Neural progenitor cell (in vitro differentiated cells): ENCODE results near the gene HMCES. TPM values are rescaled to one million over a fixed set of nuclear protein-coding genes. Genes with fewer than 3 reads are reported as not detected.

Experiments
- DNase-seq: peaks from one replicate; pipeline ENCODE4 v3.0.0-alpha.2; 2016; ENCODE audit warnings: low spot score
- H2AFZ ChIP-seq: fragments of 200-600 bp; sonication (generic); replicated peaks from 2 replicates; pipeline ENCODE4 v1.6.1; 2016; ENCODE audit warnings: antibody characterized with exemption
- H3F3A ChIP-seq: fragments of 200-600 bp; sonication (generic); 2 replicates; pipeline ENCODE4 v1.6.1; 2016; ENCODE audit warnings: antibody characterized with exemption, low read depth
- H3K27ac ChIP-seq: fragments of 200-600 bp; sonication (generic); 2 replicates; pipeline ENCODE4 v1.5.1; 2016; ENCODE audit warnings: mild to moderate bottlenecking
- H3K27me3 ChIP-seq: fragments of 200-600 bp; sonication (generic); 2 replicates; pipeline ENCODE4 v1.6.1; 2016; ENCODE audit warnings: mild to moderate bottlenecking, moderate library complexity
- H3K36me3 ChIP-seq: fragments of 200-600 bp; sonication (generic); 2 replicates; pipeline ENCODE4 v1.5.1; 2016
- H3K4me1 ChIP-seq: fragments of 200-600 bp; sonication (generic); 2 replicates; pipeline ENCODE4 v1.6.1; 2016; ENCODE audit warnings: mixed run types
- H3K4me2 ChIP-seq: fragments of 200-600 bp; sonication (generic); 2 replicates; pipeline ENCODE4 v1.6.1; 2016
- H3K4me3 ChIP-seq: fragments of 200-600 bp; sonication (generic); 2 replicates; pipeline ENCODE4 v1.5.1; 2016
- H3K79me2 ChIP-seq: fragments of 200-600 bp; sonication (generic); 2 replicates; pipeline ENCODE4 v1.6.1; 2016; ENCODE audit warnings: low read depth
- H3K9ac ChIP-seq: fragments of 200-600 bp; sonication (generic); 2 replicates; pipeline ENCODE4 v1.6.1; 2016
- H3K9me3 ChIP-seq: fragments of 200-600 bp; sonication (generic); 2 replicates; pipeline ENCODE4 v1.5.1; 2016; ENCODE audit warnings: low read depth
- H4K20me1 ChIP-seq: fragments of 200-600 bp; sonication (generic); 2 replicates; pipeline ENCODE4 v1.6.1; 2016; ENCODE audit warnings: low read depth
- H3K27ac Mint-ChIP-seq: 3 replicates; pipeline ENCODE4 v1.8.0; 2021; ENCODE audit warnings: mixed read lengths
- H3K27me3 Mint-ChIP-seq: 2 replicates; pipeline ENCODE4 v1.8.0; 2022; ENCODE audit warnings: low read depth, mild to moderate bottlenecking, inconsistent platforms, moderate library complexity, mixed read lengths; ENCODE audit not compliant: insufficient read depth
- H3K36me3 Mint-ChIP-seq: 3 replicates; pipeline ENCODE4 v1.8.0; 2021; ENCODE audit warnings: mixed read lengths
- H3K4me1 Mint-ChIP-seq: 3 replicates; pipeline ENCODE4 v1.8.0; 2021; ENCODE audit warnings: mixed read lengths
- H3K4me3 Mint-ChIP-seq: 3 replicates; pipeline ENCODE4 v1.8.0; 2021; ENCODE audit warnings: mild to moderate bottlenecking, moderate library complexity, mixed read lengths
- H3K9me3 Mint-ChIP-seq: 3 replicates; pipeline ENCODE4 v1.8.0; 2020; ENCODE audit warnings: mixed read lengths
- EZH2 ChIP-seq: fragments of 200-600 bp; sonication (generic); IDR thresholded peaks from 2 replicates; pipeline ENCODE4 v1.6.1; 2017; ENCODE audit warnings: antibody characterized with exemption, mild to moderate bottlenecking, moderate library complexity
- EZH2phosphoT487 ChIP-seq: fragments of 200-600 bp; sonication (generic); IDR thresholded peaks from 2 replicates; pipeline ENCODE4 v1.6.1; 2017; ENCODE audit warnings: antibody characterized with exemption
- total RNA-seq: library from RNA; depleted of rRNA; stranded (reverse); fragments of >200 nt; gene quantifications from 2 replicates; pipeline ENCODE4 v1.2.3, GENCODE V29; 2015; ENCODE audit warnings: low replicate concordance
- TF ChIP-seq, protein P1 (sequence below): fragments of 200-600 bp; sonication (generic); IDR thresholded peaks from 2 replicates; pipeline ENCODE4 v1.5.1; 2017; ENCODE audit warnings: antibody characterized with exemption, mild to moderate bottlenecking

Gene HMCES
- total RNA-seq, 1 donor from 2014 or later: 25.1 TPM

DNA sequence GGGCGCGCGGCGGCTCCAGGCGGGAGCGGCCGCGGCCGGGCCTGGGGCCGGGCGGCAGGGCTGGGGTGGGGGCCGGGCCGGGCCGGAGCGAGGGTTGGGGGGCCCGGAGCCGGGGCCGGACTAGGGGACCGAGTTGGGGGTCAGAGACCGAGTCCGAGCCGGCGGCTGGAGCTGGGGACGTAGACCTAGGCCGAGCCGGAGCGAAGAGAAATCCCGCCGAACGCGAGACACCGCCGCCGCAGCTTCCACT, 37.3 kb downstream of the HMCES start:
- no peak for TF ChIP-seq EZH2
- TF ChIP-seq, protein P1, sequence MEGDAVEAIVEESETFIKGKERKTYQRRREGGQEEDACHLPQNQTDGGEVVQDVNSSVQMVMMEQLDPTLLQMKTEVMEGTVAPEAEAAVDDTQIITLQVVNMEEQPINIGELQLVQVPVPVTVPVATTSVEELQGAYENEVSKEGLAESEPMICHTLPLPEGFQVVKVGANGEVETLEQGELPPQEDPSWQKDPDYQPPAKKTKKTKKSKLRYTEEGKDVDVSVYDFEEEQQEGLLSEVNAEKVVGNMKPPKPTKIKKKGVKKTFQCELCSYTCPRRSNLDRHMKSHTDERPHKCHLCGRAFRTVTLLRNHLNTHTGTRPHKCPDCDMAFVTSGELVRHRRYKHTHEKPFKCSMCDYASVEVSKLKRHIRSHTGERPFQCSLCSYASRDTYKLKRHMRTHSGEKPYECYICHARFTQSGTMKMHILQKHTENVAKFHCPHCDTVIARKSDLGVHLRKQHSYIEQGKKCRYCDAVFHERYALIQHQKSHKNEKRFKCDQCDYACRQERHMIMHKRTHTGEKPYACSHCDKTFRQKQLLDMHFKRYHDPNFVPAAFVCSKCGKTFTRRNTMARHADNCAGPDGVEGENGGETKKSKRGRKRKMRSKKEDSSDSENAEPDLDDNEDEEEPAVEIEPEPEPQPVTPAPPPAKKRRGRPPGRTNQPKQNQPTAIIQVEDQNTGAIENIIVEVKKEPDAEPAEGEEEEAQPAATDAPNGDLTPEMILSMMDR: no peak
- TF ChIP-seq EZH2phosphoT487: no peak
- Mint-ChIP-seq H3K27me3 (peaks cover 10% of the 10 kb centered on the region), H3K27ac (no peak overlapping the region), H3K9me3 (no peaks in the 10 kb centered on the region), H3K4me3 (peak overlapping the region; percentile 90), H3K4me1 (peaks cover 28% of the 10 kb centered on the region), H3K36me3 (peaks cover 8% of the 10 kb centered on the region)
- Histone ChIP-seq H3K27ac (peak overlapping the region; percentile 83), H3F3A (peaks cover 38% of the 10 kb centered on the region), H3K4me1 (peaks cover 10% of the 10 kb centered on the region), H3K4me3 (peak overlapping the region; percentile 92), H3K4me2 (peak overlapping the region; percentile 80), H2AFZ (no peak overlapping the region), H3K79me2 (peaks cover 48% of the 10 kb centered on the region), H3K27me3 (no peaks in the 10 kb centered on the region), H3K9ac (peak overlapping the region; percentile 75), H4K20me1 (peaks cover 30% of the 10 kb centered on the region), H3K36me3 (no peaks in the 10 kb centered on the region), H3K9me3 (no peaks in the 10 kb centered on the region)
- no peak for DNase-seq

DNA sequence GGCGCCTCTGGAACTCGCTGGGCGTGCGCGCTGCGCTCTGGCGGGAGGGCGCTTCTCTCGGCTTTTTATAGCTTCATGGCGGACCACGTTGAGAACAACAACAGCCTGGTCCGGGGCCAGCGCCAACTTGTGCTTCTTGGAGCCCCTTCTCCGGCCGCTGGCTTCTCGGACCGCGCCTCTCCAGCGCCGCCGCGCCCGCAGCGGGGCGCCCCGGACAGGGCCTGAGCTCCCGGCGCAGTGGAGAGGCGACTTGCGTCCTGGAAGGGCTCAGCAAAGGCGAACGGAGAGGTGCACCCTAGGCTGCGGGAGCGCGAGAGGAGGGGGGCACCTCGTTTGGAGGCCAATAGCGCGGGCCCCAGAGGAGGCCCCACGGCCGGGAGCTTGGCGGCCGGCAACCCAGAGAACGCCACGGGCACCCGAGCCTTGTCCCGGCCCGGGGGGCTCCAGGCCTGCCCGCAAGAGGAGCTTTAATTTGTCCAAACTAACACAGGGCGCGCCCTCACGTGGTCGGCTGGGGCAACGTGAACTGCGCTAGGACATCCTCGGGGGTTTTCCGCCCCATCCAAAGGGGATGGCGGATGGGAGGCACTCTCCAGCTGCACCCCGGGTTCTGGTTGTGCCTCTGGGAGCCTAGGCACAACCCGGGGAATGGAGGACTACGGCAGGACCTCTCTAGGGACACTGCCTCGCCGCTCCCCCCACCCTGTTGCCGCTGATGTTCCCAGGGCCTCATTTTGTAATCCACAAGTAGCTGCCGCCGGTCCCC, 37.8 kb downstream of the HMCES start:
- DNase-seq: peak; percentile 90
- Mint-ChIP-seq H3K36me3 (peaks cover 8% of the 10 kb centered on the region), H3K27ac (no peak overlapping the region), H3K9me3 (no peaks in the 10 kb centered on the region), H3K4me1 (peaks cover 28% of the 10 kb centered on the region), H3K4me3 (peak overlapping the region; percentile 90), H3K27me3 (peaks cover 10% of the 10 kb centered on the region)
- TF ChIP-seq EZH2: no peak
- TF ChIP-seq, protein P1: peak; percentile 69
- H3K27ac ChIP-seq: peak overlapping the region; percentile 83
- peaks cover 10% of the 10 kb centered on the region for H3K4me1 ChIP-seq
- peak overlapping the region; percentile 75 for H3K9ac ChIP-seq
- H3K79me2 ChIP-seq: peaks cover 48% of the 10 kb centered on the region
- peak overlapping the region; percentile 80 for H3K4me2 ChIP-seq
- H3K4me3 ChIP-seq: peak overlapping the region; percentile 92
- peaks cover 38% of the 10 kb centered on the region for H3F3A ChIP-seq
- peak overlapping the region; percentile 95 for H2AFZ ChIP-seq
- H3K36me3 ChIP-seq: no peaks in the 10 kb centered on the region
- no peaks in the 10 kb centered on the region for H3K27me3 ChIP-seq
- no peaks in the 10 kb centered on the region for H3K9me3 ChIP-seq
- peaks cover 30% of the 10 kb centered on the region for H4K20me1 ChIP-seq

DNA sequence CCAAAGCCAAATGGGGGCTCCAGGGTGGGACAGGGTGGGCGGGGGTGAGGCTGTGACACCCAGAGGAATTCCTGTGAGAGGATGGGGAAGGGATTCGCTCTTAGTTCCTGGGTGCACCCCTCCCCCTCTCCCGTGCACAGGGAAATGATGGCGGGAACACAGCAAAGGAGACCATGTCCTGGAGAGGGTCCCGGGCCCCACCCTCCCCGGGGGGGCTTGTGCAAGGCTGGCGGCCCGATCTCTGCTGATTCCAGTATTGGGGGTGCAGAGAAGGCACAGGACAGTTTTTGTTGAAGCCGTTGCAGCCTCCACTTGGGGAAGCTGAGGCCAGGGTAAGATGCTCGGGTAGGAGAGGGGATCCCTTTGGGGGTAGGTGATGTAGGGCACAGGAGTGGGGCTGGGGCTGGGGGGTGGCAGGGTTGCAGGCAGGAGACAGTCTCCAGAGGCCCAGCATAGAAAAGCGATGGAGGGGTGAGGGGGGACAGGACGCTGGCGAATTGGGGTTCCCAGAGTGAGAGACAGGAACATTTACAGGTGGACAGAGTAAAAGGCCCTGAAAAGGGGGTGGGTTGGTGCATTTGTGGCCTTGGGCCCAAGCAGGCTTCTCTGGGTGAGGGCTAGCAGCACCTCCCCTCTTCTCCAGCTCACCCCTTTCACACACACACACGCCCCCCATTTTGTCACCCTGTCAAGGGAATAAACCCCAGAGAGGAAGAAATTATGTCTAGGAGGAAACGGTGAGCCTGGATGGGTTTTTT, 38.5 kb downstream of the HMCES start:
- peak overlapping the region; percentile 75 for H3K9ac ChIP-seq
- peaks cover 48% of the 10 kb centered on the region for H3K79me2 ChIP-seq
- H3K36me3 ChIP-seq: no peaks in the 10 kb centered on the region
- H3K27me3 Mint-ChIP-seq: peaks cover 5% of the 10 kb centered on the region
- H3K4me3 Mint-ChIP-seq: peak overlapping the region; percentile 80
- no peak overlapping the region for H3K27ac Mint-ChIP-seq
- H3K27me3 ChIP-seq: no peaks in the 10 kb centered on the region
- no peaks in the 10 kb centered on the region for H3K9me3 Mint-ChIP-seq
- H3K4me2 ChIP-seq: peak overlapping the region; percentile 80
- peaks cover 31% of the 10 kb centered on the region for H3F3A ChIP-seq
- TF ChIP-seq, protein P1: no peak
- TF ChIP-seq EZH2phosphoT487: no peak
- TF ChIP-seq EZH2: no peak
- H3K9me3 ChIP-seq: no peaks in the 10 kb centered on the region
- H3K36me3 Mint-ChIP-seq: peaks cover 8% of the 10 kb centered on the region
- peaks cover 10% of the 10 kb centered on the region for H3K4me1 ChIP-seq
- H2AFZ ChIP-seq: peak overlapping the region; percentile 95
- H3K27ac ChIP-seq: no peak overlapping the region
- peaks cover 28% of the 10 kb centered on the region for H3K4me1 Mint-ChIP-seq
- DNase-seq: no peak
- peak overlapping the region; percentile 92 for H3K4me3 ChIP-seq
- peaks cover 30% of the 10 kb centered on the region for H4K20me1 ChIP-seq
